Limb (tissue), 2 donors: Measurements from ENCODE around the gene GRIA4.

Source experiments
- DNase-seq, 2 donors: peaks; one replicate each; pipeline ENCODE4 v3.0.0-alpha.2; 2016; ENCODE audit errors: extremely low spot score in 2 of 2

GRIA4 gene

GRCh38 chr11:105609832-105610781 lies at the start of gene GRIA4:
GRIA4 (plus strand) TSS chr11:105610073; CDS start chr11:105610998, 925 bp downstream.
- peak; percentile 55 to 81 for DNase-seq

GRCh38 chr11:105573091-105573490 lies 36.8 kb upstream of the GRIA4 start:
- DNase-seq, result no peak

- DNase-seq, result no peak
Observed at GRCh38 chr11:105574974-105575373, 34.9 kb upstream of the GRIA4 start.

- no peak for DNase-seq
Observed at GRCh38 chr11:105577641-105578040, 32.2 kb upstream of the GRIA4 start.

- no peak for DNase-seq
Observed at GRCh38 chr11:105579111-105579510, 30.8 kb upstream of the GRIA4 start.

- no peak for DNase-seq
Observed at GRCh38 chr11:105582497-105582896, 27.4 kb upstream of the GRIA4 start.

GRCh38 chr11:105588001-105588400 lies 21.9 kb upstream of the GRIA4 start:
- no peak for DNase-seq

- no peak for DNase-seq
Observed at GRCh38 chr11:105589346-105589745, 20.5 kb upstream of the GRIA4 start.

- DNase-seq, result no peak
Observed at GRCh38 chr11:105592035-105592434, 17.8 kb upstream of the GRIA4 start.

GRCh38 chr11:105598371-105598770 lies 11.5 kb upstream of the GRIA4 start:
- no peak for DNase-seq

- DNase-seq, result no peak
Observed at GRCh38 chr11:105603156-105603555, 6.7 kb upstream of the GRIA4 start.

GRCh38 chr11:105609341-105609781 lies 512 bp upstream of the GRIA4 start:
- DNase-seq, result peak; percentile 19 to 50

- DNase-seq, result peak in 1 of 2 donors; percentile 33
Observed at GRCh38 chr11:105610871-105611571, 1.1 kb downstream of the GRIA4 start.

GRCh38 chr11:105611572-105612441 lies 1.9 kb downstream of the GRIA4 start:
- no peak for DNase-seq

GRCh38 chr11:105612771-105613170 lies 2.9 kb downstream of the GRIA4 start:
- no peak for DNase-seq

GRCh38 chr11:105613183-105613582 lies 3.3 kb downstream of the GRIA4 start:
- DNase-seq, result no peak

- DNase-seq, result no peak
Observed at GRCh38 chr11:105618343-105618955, 8.6 kb downstream of the GRIA4 start.

GRCh38 chr11:105619556-105619955 lies 9.7 kb downstream of the GRIA4 start:
- no peak for DNase-seq

GRCh38 chr11:105622016-105622415 lies 12.1 kb downstream of the GRIA4 start:
- no peak for DNase-seq

- DNase-seq, result no peak
Observed at GRCh38 chr11:105632316-105632715, 22.4 kb downstream of the GRIA4 start.

- no peak for DNase-seq
Observed at GRCh38 chr11:105635466-105635865, 25.6 kb downstream of the GRIA4 start.
